WTC11 (cell line): ENCODE data around the gene ZNF648.

ENCODE experiments used
- FOXP1 ChIP-seq: sonication (generic); formaldehyde crosslinking; IDR thresholded peaks from 2 replicates; pipeline ENCODE4 v1.8.0; 2022; ENCODE audit warnings: missing genetic modification reagents, mild to moderate bottlenecking, moderate library complexity, borderline replicate concordance
- GABPB1 ChIP-seq: sonication (generic); formaldehyde crosslinking; IDR thresholded peaks from 2 replicates; pipeline ENCODE4 v1.8.1; 2023; ENCODE audit warnings: mild to moderate bottlenecking, missing genetic modification reagents
- SP1 ChIP-seq: sonication (generic); formaldehyde crosslinking; conservative IDR thresholded peaks from 2 replicates; pipeline ENCODE4 v1.8.1; 2022; ENCODE audit warnings: missing genetic modification reagents
- TF ChIP-seq, protein P1 (sequence below): fragments of 200-600 bp; IDR thresholded peaks from 2 replicates; pipeline ENCODE4 v1.8.0; 2022; ENCODE audit warnings: antibody characterized with exemption
- TF ChIP-seq, protein P2 (sequence below): sonication (generic); formaldehyde crosslinking; IDR thresholded peaks from 2 replicates; pipeline ENCODE4 v1.8.0; 2023; ENCODE audit warnings: missing genetic modification reagents
- TF ChIP-seq, protein P3 (sequence below): sonication (generic); formaldehyde crosslinking; IDR thresholded peaks from 2 replicates; pipeline ENCODE4 v1.8.0; 2023; ENCODE audit warnings: mild to moderate bottlenecking, missing genetic modification reagents
- TF ChIP-seq, protein P4 (sequence below): sonication (generic); formaldehyde crosslinking; IDR thresholded peaks from 2 replicates; pipeline ENCODE4 v1.8.0; 2022; ENCODE audit warnings: mild to moderate bottlenecking, missing genetic modification reagents

DNA sequence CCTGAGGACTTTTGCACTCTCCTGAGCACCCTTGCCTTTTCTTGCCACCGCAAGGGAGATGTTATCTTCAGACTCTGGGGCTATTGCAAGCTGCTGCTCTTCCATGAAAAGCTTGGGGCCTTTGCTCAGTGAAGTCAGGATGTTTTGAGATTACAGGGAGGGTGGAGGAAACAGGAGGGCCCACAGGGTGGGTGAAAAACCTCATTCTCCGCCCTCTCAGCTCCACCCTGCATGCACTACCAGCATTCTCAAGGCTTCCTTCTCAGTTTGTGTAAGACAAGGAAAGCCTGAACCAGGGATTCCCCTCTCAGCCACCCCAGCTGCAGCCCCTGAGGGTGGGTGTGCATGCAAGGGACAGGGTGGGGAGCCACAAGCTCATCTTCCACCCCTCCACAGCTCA is 25.8 kb upstream of the ZNF648 start:
- no peak for TF ChIP-seq SP1 (CRISPR knock-in tag)
- TF ChIP-seq, protein P1, sequence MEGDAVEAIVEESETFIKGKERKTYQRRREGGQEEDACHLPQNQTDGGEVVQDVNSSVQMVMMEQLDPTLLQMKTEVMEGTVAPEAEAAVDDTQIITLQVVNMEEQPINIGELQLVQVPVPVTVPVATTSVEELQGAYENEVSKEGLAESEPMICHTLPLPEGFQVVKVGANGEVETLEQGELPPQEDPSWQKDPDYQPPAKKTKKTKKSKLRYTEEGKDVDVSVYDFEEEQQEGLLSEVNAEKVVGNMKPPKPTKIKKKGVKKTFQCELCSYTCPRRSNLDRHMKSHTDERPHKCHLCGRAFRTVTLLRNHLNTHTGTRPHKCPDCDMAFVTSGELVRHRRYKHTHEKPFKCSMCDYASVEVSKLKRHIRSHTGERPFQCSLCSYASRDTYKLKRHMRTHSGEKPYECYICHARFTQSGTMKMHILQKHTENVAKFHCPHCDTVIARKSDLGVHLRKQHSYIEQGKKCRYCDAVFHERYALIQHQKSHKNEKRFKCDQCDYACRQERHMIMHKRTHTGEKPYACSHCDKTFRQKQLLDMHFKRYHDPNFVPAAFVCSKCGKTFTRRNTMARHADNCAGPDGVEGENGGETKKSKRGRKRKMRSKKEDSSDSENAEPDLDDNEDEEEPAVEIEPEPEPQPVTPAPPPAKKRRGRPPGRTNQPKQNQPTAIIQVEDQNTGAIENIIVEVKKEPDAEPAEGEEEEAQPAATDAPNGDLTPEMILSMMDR, result no peak
- TF ChIP-seq, protein P2, sequence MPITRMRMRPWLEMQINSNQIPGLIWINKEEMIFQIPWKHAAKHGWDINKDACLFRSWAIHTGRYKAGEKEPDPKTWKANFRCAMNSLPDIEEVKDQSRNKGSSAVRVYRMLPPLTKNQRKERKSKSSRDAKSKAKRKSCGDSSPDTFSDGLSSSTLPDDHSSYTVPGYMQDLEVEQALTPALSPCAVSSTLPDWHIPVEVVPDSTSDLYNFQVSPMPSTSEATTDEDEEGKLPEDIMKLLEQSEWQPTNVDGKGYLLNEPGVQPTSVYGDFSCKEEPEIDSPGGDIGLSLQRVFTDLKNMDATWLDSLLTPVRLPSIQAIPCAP (CRISPR knock-in tag), result no peak
- TF ChIP-seq, protein P3, sequence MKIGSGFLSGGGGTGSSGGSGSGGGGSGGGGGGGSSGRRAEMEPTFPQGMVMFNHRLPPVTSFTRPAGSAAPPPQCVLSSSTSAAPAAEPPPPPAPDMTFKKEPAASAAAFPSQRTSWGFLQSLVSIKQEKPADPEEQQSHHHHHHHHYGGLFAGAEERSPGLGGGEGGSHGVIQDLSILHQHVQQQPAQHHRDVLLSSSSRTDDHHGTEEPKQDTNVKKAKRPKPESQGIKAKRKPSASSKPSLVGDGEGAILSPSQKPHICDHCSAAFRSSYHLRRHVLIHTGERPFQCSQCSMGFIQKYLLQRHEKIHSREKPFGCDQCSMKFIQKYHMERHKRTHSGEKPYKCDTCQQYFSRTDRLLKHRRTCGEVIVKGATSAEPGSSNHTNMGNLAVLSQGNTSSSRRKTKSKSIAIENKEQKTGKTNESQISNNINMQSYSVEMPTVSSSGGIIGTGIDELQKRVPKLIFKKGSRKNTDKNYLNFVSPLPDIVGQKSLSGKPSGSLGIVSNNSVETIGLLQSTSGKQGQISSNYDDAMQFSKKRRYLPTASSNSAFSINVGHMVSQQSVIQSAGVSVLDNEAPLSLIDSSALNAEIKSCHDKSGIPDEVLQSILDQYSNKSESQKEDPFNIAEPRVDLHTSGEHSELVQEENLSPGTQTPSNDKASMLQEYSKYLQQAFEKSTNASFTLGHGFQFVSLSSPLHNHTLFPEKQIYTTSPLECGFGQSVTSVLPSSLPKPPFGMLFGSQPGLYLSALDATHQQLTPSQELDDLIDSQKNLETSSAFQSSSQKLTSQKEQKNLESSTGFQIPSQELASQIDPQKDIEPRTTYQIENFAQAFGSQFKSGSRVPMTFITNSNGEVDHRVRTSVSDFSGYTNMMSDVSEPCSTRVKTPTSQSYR (CRISPR knock-in tag), result no peak
- TF ChIP-seq, protein P4, sequence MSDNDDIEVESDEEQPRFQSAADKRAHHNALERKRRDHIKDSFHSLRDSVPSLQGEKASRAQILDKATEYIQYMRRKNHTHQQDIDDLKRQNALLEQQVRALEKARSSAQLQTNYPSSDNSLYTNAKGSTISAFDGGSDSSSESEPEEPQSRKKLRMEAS, result no peak
- TF ChIP-seq GABPB1 (CRISPR knock-in tag), result no peak
- no peak for TF ChIP-seq FOXP1 (CRISPR knock-in tag)
